Karpas-422 (cell line): ENCODE data around the gene S100PBP. TPM values are rescaled to one million over a fixed set of nuclear protein-coding genes. Genes with fewer than 3 reads are reported as not detected.
A peak's percentile ranks its signal among the peaks of the same experiment; 100 is the strongest.
"Not testable (repeated sequence)": the region's sequence is repeated elsewhere in the genome, so short reads cannot be mapped to it uniquely, and the experiment has no call there.

ENCODE experiments used
- DNase-seq: peaks from one replicate; pipeline ENCODE4 v3.0.0-alpha.2; 2015
- H2AFZ ChIP-seq: fragments of 200-600 bp; sonication (generic); 2 replicates; pipeline ENCODE4 v1.6.1; 2014; ENCODE audit warnings: antibody characterized with exemption, low read length, mixed read lengths
- H3K27ac ChIP-seq: fragments of 200-600 bp; sonication (generic); 2 replicates; pipeline ENCODE4 v1.5.1; 2014; ENCODE audit warnings: mild to moderate bottlenecking, low read length, moderate library complexity
- H3K27me3 ChIP-seq: fragments of 200-600 bp; sonication (generic); 2 replicates; pipeline ENCODE4 v1.6.1; 2014; ENCODE audit warnings: low read length, mixed read lengths
- H3K36me3 ChIP-seq: fragments of 200-600 bp; sonication (generic); 2 replicates; pipeline ENCODE4 v1.6.1; 2014; ENCODE audit warnings: low read length, mixed read lengths; ENCODE audit not compliant: insufficient read depth
- H3K4me1 ChIP-seq: fragments of 200-600 bp; sonication (generic); 2 replicates; pipeline ENCODE4 v1.6.1; 2014; ENCODE audit warnings: mild to moderate bottlenecking, low read length, mixed read lengths
- H3K4me2 ChIP-seq: fragments of 200-600 bp; sonication (generic); 2 replicates; pipeline ENCODE4 v1.6.1; 2014; ENCODE audit warnings: low read length, low read depth, mild to moderate bottlenecking; ENCODE audit not compliant: poor library complexity, severe bottlenecking
- H3K4me3 ChIP-seq: fragments of 200-600 bp; sonication (generic); 2 replicates; pipeline ENCODE4 v1.5.1; 2014; ENCODE audit warnings: mild to moderate bottlenecking, antibody characterized with exemption, low read length, mixed read lengths
- H3K79me2 ChIP-seq: fragments of 200-600 bp; sonication (generic); 2 replicates; pipeline ENCODE4 v1.6.1; 2014; ENCODE audit warnings: mild to moderate bottlenecking, low read length, mixed read lengths
- H3K9ac ChIP-seq: fragments of 200-600 bp; sonication (generic); 2 replicates; pipeline ENCODE4 v1.6.0; 2014; ENCODE audit warnings: low read length
- H3K9me2 ChIP-seq: fragments of 200-600 bp; sonication (generic), shearing (Covaris generic); replicated peaks from 2 replicates; pipeline ENCODE4 v1.6.0; 2014; ENCODE audit warnings: mild to moderate bottlenecking, low read length, moderate library complexity; ENCODE audit not compliant: insufficient read depth
- H3K9me3 ChIP-seq: fragments of 300-700, 200-600 bp; sonication (generic); 2 replicates; pipeline ENCODE4 v1.6.1; 2014; ENCODE audit warnings: low read length, mixed read lengths
- H4K20me1 ChIP-seq: fragments of 200-600 bp; sonication (generic); 2 replicates; pipeline ENCODE4 v1.6.1; 2014; ENCODE audit warnings: mild to moderate bottlenecking, antibody characterized with exemption, low read length, low read depth; ENCODE audit not compliant: insufficient read depth
- total RNA-seq: library from RNA; depleted of rRNA; stranded (reverse); fragments of >200 nt; shearing (Covaris generic); gene quantifications from 2 replicates; pipeline ENCODE4 v1.2.3, GENCODE V29; 2014; ENCODE audit warnings: low replicate concordance

Gene S100PBP
- total RNA-seq, 1 experiment from 2014 or later, result 23.7 TPM

DNA sequence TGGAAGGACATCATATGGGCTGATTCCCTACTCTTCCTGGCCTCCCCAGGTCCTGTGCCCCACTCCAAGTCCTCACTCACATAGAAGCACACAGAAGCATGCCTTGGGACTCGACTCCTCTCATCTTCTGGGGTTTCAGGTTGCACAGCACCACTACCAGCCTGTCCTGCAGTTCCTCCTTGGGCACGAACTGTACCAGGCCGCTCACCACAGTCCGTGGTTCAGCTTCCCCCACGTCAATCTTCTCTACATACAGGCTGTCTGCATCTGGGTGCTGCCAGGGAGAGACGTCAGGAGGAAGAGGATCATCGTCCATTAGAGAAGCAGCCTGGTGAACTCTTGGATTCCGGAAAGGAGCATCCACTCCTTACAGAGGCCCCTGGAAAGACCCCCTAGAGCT is 37.4 kb upstream of the S100PBP start:
- DNase-seq, result no peak
- H3K9me3 ChIP-seq, result no peaks in the 10 kb centered on the region
- H3K27ac ChIP-seq, result no peak overlapping the region
- H3K27me3 ChIP-seq, result no peaks in the 10 kb centered on the region
- H3K4me3 ChIP-seq, result no peak overlapping the region
- no peaks in the 10 kb centered on the region for H3K79me2 ChIP-seq
- no peak overlapping the region for H3K9ac ChIP-seq
- H3K4me1 ChIP-seq, result no peaks in the 10 kb centered on the region
- peaks cover 26% of the 10 kb centered on the region for H3K36me3 ChIP-seq
- H2AFZ ChIP-seq, result no peak overlapping the region
- no peak overlapping the region for H3K4me2 ChIP-seq
- no peaks in the 10 kb centered on the region for H4K20me1 ChIP-seq
- no peaks in the 10 kb centered on the region for H3K9me2 ChIP-seq

DNA sequence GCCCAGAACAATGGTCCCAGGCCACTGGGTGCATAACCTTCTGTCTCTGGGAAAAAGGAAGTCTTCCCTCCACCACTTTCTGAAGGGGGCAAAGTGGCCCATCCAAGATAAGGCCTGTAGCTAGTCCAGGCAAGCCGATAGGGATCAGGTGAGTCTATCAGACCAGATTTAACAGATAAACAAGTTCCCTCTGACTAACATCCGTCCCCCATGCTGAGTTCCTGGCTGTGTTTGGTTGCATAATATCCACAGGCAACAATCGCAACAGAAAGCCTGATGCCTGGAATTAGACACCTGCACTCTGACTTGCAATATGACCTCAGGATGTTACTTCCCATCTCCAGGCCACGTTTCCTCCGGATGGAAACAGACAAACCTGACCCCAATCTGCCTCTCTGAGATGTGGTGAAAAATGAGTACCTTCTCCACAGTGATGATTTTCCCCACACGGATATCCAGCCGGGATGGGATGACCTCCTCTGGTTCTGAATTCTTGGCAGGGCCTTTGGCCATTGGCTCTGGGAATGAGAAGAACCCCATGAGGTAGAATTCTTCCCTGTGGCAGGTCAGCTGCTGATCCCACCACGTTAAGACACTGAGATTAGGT is 36.7 kb upstream of the S100PBP start:
- H3K4me3 ChIP-seq, result no peak overlapping the region
- H3K27ac ChIP-seq, result no peak overlapping the region
- no peak overlapping the region for H3K9ac ChIP-seq
- no peak for DNase-seq
- no peaks in the 10 kb centered on the region for H3K9me3 ChIP-seq
- no peaks in the 10 kb centered on the region for H3K4me1 ChIP-seq
- H3K9me2 ChIP-seq, result no peaks in the 10 kb centered on the region
- no peaks in the 10 kb centered on the region for H3K79me2 ChIP-seq
- no peaks in the 10 kb centered on the region for H3K27me3 ChIP-seq
- no peak overlapping the region for H3K4me2 ChIP-seq
- H3K36me3 ChIP-seq, result peaks cover 21% of the 10 kb centered on the region
- H4K20me1 ChIP-seq, result no peaks in the 10 kb centered on the region
- H2AFZ ChIP-seq, result no peak overlapping the region

- DNase-seq, result no peak
- Histone ChIP-seq H3K36me3 (peaks cover 32% of the 10 kb centered on the region), H3K4me3 (no peak overlapping the region), H3K27ac (no peak overlapping the region), H3K4me1 (no peaks in the 10 kb centered on the region), H4K20me1 (no peaks in the 10 kb centered on the region), H3K4me2 (no peak overlapping the region), H2AFZ (no peak overlapping the region), H3K27me3 (no peaks in the 10 kb centered on the region), H3K9me2 (no peaks in the 10 kb centered on the region), H3K9me3 (no peaks in the 10 kb centered on the region), H3K79me2 (no peaks in the 10 kb centered on the region), H3K9ac (no peak overlapping the region)
Measured at GRCh38 chr1:32782086-32782485, 35.4 kb upstream of the S100PBP start.

DNA sequence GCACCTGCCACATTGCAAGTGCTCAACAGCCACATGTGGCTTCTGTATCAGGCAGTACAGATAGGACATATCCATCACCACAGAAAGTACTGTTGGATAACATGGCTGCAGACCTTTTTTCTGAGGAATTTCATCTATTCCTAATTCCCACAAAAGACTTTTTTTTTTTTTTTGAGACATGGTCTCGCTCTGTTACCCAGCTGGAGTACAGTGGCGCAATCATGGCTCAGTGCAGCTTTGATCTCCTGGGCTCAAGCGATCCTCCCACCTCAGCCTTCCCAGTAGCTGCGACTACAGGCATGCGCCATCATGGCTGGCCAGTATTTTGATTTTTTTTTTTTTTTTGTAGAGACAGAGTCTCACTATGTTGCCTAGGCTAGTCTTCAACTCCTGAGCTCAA is 33.6 kb upstream of the S100PBP start:
- Histone ChIP-seq H4K20me1 (no peaks in the 10 kb centered on the region), H3K27me3 (no peaks in the 10 kb centered on the region), H3K79me2 (no peaks in the 10 kb centered on the region), H3K9me3 (no peaks in the 10 kb centered on the region), H3K9ac (no peak overlapping the region), H3K4me3 (no peak overlapping the region), H3K27ac (no peak overlapping the region), H3K4me1 (no peaks in the 10 kb centered on the region), H2AFZ (no peak overlapping the region), H3K4me2 (no peak overlapping the region), H3K36me3 (peaks cover 36% of the 10 kb centered on the region), H3K9me2 (no peaks in the 10 kb centered on the region)
- no peak for DNase-seq

- Histone ChIP-seq H3K9me2 (no peaks in the 10 kb centered on the region), H3K36me3 (peaks cover 42% of the 10 kb centered on the region), H3K27me3 (no peaks in the 10 kb centered on the region), H3K4me2 (no peak overlapping the region), H3K4me1 (no peaks in the 10 kb centered on the region), H3K9me3 (no peaks in the 10 kb centered on the region), H3K9ac (no peak overlapping the region), H4K20me1 (no peaks in the 10 kb centered on the region), H3K4me3 (no peak overlapping the region), H3K27ac (no peak overlapping the region), H3K79me2 (no peaks in the 10 kb centered on the region), H2AFZ (no peak overlapping the region)
- no peak for DNase-seq
Measured at GRCh38 chr1:32784817-32785216, 32.6 kb upstream of the S100PBP start.

DNA sequence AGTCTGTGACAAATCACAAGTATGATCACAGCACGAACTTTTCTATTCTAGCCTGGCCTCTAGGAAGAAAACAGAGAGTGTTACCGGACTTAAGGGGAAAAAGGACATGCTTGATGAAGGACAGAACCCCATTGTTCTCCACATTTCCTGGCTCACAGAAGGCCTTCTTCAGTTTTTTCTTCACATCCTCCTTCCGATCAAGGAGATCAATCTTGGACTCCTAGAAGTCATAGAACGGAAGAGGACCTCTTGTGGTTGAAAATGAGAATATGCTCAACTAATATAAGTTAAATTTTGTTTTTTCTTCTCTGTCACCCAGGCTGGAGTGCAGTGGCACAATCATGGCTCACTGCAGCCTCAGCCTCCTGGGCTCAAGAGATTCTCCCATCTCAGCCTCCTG is 30.6 kb upstream of the S100PBP start:
- no peaks in the 10 kb centered on the region for H3K9me3 ChIP-seq
- H3K4me3 ChIP-seq, result no peak overlapping the region
- no peak overlapping the region for H2AFZ ChIP-seq
- H3K9me2 ChIP-seq, result no peaks in the 10 kb centered on the region
- peaks cover 44% of the 10 kb centered on the region for H3K36me3 ChIP-seq
- H3K4me1 ChIP-seq, result no peaks in the 10 kb centered on the region
- H3K79me2 ChIP-seq, result no peaks in the 10 kb centered on the region
- H3K9ac ChIP-seq, result no peak overlapping the region
- no peaks in the 10 kb centered on the region for H3K27me3 ChIP-seq
- H3K4me2 ChIP-seq, result no peak overlapping the region
- DNase-seq, result peak; percentile 53
- no peak overlapping the region for H3K27ac ChIP-seq
- H4K20me1 ChIP-seq, result no peaks in the 10 kb centered on the region

- H3K4me1 ChIP-seq, H4K20me1 ChIP-seq, DNase-seq, H2AFZ ChIP-seq, H3K27ac ChIP-seq, H3K4me2 ChIP-seq, H3K9me3 ChIP-seq, H3K9ac ChIP-seq, H3K79me2 ChIP-seq, H3K27me3 ChIP-seq, H3K9me2 ChIP-seq, H3K4me3 ChIP-seq: not testable (repeated sequence)
- peaks cover 41% of the 10 kb centered on the region for H3K36me3 ChIP-seq
Measured at GRCh38 chr1:32789356-32789755, 28.1 kb upstream of the S100PBP start.

GRCh38 chr1:32791881-32792280 is 25.6 kb upstream of the S100PBP start:
- Histone ChIP-seq H3K4me1 (no peaks in the 10 kb centered on the region), H3K4me2 (no peak overlapping the region), H3K27ac (no peak overlapping the region), H3K9me2 (no peaks in the 10 kb centered on the region), H3K36me3 (peaks cover 29% of the 10 kb centered on the region), H3K9ac (no peak overlapping the region), H2AFZ (no peak overlapping the region), H3K79me2 (no peaks in the 10 kb centered on the region), H3K4me3 (no peak overlapping the region), H3K9me3 (no peaks in the 10 kb centered on the region), H4K20me1 (no peaks in the 10 kb centered on the region), H3K27me3 (no peaks in the 10 kb centered on the region)
- no peak for DNase-seq

- H3K36me3 ChIP-seq, result peaks cover 25% of the 10 kb centered on the region
- H3K9me2 ChIP-seq, H3K79me2 ChIP-seq, H3K4me1 ChIP-seq, H3K27me3 ChIP-seq, H3K9me3 ChIP-seq, H4K20me1 ChIP-seq, H3K27ac ChIP-seq, DNase-seq, H2AFZ ChIP-seq, H3K4me3 ChIP-seq, H3K4me2 ChIP-seq, H3K9ac ChIP-seq: not testable (repeated sequence)
Measured at GRCh38 chr1:32795763-32796162, 21.7 kb upstream of the S100PBP start.
